Measurements from ENCODE around the gene FGD3.

The FGD3 gene

GRCh38 chr9:93057703-93058354 lies 110.5 kb downstream of the FGD3 start:
- FAIRE-seq: no peak

- FAIRE-seq: no peak
These were observed 111.2 kb downstream of the FGD3 start, which contains the start of gene SUSD3 for GRCh38 chr9:93058355-93059010. TSS of gene SUSD3 (plus strand) at chr9:93058701. CDS start at chr9:93058743, 42 bp downstream.

- FAIRE-seq: no peak
These were observed 111.8 kb downstream of the FGD3 start for GRCh38 chr9:93059011-93059714.

- FAIRE-seq: no peak
These were observed 112.6 kb downstream of the FGD3 start for GRCh38 chr9:93059715-93060578.

GRCh38 chr9:93060746-93061259 lies 113.5 kb downstream of the FGD3 start:
- no peak for FAIRE-seq

GRCh38 chr9:93061260-93061751 lies 114.0 kb downstream of the FGD3 start:
- FAIRE-seq: no peak

- no peak for FAIRE-seq
These were observed 114.8 kb downstream of the FGD3 start for GRCh38 chr9:93061791-93062763.

GRCh38 chr9:93064392-93065134 lies 117.2 kb downstream of the FGD3 start:
- no peak for FAIRE-seq

GRCh38 chr9:93065135-93065720 lies 117.9 kb downstream of the FGD3 start:
- FAIRE-seq: no peak

- FAIRE-seq: no peak
These were observed 119.8 kb downstream of the FGD3 start for GRCh38 chr9:93066978-93067603.

- FAIRE-seq: no peak
These were observed 121.6 kb downstream of the FGD3 start for GRCh38 chr9:93068956-93069355.

- no peak for FAIRE-seq
These were observed 124.1 kb downstream of the FGD3 start for GRCh38 chr9:93071464-93071863.

GRCh38 chr9:93072383-93072795 lies 125.1 kb downstream of the FGD3 start:
- FAIRE-seq: no peak

GRCh38 chr9:93076101-93076791 lies 128.9 kb downstream of the FGD3 start:
- FAIRE-seq: no peak

GRCh38 chr9:93076792-93077128 lies 129.4 kb downstream of the FGD3 start:
- no peak for FAIRE-seq

- FAIRE-seq: no peak
These were observed 130.0 kb downstream of the FGD3 start for GRCh38 chr9:93077367-93077766.

- FAIRE-seq: no peak
These were observed 130.5 kb downstream of the FGD3 start for GRCh38 chr9:93077811-93078210.

- FAIRE-seq: no peak
These were observed 132.0 kb downstream of the FGD3 start for GRCh38 chr9:93079371-93079770.

GRCh38 chr9:93080406-93080805 lies 133.1 kb downstream of the FGD3 start:
- FAIRE-seq: no peak
